Fibroblast of upper back skin (primary cell): ENCODE measurements around the gene PANK2.
"Not testable (repeated sequence)": the region's sequence is repeated elsewhere in the genome, so short reads cannot be mapped to it uniquely, and the experiment has no call there.

Source experiments
- DNase-seq: peaks from one replicate; pipeline ENCODE4 v3.0.0-alpha.2; 2013

The PANK2 gene

DNA sequence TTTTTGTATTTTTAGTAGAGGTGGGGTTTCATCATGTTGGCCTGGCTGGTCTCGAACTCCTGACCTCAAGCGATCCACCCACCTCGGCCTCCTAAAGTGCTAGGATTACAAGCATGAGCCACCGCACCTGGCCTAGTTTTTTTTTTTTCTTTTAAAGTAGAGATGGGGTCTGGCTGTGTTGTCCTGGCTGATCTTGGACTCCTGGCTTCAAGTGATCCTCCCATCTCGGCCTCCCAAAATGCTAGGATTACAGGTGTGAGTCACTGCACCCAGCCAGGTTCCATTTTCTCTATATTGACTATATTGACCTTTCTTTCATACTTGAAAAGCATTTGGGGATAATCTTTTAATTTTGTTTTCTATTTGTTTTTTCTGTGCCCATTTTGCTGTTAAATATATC, 13.3 kb downstream of the PANK2 start:
- no peak for DNase-seq

DNA sequence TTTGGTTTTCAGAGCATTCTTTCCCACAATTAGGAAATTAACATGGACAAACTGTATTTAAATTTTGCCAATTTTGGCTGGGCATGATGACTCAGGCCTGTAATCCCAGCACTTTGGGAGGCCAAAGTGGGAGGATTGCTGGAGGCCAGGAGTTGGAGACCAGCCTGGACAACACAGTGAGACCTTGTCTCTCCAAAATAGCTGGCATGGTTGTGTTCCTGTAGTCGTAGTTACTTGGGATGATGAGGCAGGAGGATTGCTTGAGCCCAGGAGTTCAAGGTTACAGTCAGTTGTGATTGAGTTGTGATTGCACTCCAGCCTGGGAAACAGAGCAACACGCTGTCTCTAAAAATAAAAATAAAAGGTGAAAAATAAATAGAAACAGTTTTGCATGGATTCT, 15.0 kb downstream of the PANK2 start:
- no peak for DNase-seq

DNA sequence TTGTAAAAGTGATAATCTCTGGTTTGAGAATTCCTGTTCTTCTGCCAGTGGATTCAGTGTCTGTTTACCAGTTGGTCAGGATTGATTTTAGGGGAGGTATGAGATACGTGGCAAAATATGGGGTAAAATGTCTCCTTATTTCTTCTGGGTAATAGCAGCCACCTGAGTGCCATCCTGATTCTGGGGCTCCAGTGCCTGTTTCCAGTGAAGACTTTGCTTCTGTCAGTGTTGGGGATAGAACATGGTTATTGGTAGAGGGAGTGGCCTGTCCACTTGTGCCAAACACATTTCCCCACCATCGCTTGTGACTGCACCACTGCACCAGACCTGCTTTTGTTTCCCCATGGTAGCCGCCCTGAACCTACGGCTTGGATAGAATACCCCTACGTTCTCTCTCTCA, 15.7 kb downstream of the PANK2 start:
- no peak for DNase-seq

- not testable (repeated sequence) for DNase-seq
Measured at GRCh38 chr20:3906744-3907721, 17.8 kb downstream of the PANK2 start.

- DNase-seq = no peak
Measured at GRCh38 chr20:3908667-3909066, 19.5 kb downstream of the PANK2 start.

GRCh38 chr20:3909952-3910366, 20.8 kb downstream of the PANK2 start:
- DNase-seq = no peak

DNA sequence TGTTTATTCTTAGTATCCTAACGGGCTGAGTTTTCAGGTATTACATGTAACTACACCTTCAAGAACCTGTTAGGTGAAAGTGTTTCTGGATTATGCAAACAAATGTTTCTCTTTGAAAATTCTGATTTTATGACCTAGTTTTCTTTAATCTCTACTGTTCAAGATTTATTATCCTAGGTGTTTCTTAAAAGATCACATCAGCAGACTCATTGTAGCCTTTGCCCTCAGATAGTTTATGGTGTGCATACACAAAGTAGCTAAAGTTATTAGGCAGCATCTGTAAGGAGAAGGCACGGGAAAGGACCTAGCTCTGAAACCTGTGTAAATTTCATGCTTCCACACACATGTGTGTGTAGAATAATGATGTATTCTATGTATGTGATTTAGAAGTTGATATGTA, 21.7 kb downstream of the PANK2 start:
- DNase-seq = no peak

- DNase-seq = no peak
Measured at GRCh38 chr20:3911956-3912355, 22.8 kb downstream of the PANK2 start.

DNA sequence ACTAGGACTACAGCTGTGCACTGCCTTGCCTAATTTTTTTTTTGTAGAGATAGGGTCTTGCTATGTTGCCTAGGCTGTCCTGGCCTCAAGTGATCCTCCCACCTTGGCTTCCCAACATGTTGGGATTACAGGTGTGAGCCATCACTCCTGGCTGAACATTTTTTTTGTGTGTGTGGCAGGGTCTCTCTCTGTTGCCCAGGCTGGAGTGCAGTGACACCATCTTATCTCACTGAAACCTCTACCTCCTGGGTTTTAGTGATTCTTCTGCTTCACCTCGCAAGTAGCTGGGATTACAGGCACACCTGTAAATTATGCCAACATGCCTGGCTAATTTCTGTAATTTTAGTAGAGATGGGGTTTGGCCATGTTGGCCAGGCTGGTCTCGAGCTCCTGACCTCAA, 25.3 kb downstream of the PANK2 start:
- DNase-seq = no peak

- DNase-seq = no peak
Measured at GRCh38 chr20:3915691-3916090, 26.5 kb downstream of the PANK2 start.

DNA sequence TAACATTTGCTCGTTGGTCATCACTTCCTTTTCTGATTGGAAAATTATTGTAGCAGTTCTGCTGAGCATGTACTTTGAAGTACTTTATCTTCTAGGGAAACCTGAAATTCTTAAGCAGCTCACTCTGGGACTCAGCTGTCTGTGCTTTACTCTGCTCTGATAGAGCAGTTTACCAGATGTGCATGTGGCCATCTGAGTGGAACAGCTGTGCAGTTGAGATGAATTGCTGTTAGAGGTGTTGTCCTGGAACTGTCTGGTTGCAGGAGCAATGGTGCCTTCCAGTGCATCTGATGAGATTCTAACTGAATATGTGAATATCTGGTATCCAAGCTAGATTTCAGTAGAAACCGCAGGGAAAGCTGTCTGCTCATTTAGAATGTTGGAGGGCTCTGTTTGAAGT, 27.2 kb downstream of the PANK2 start:
- no peak for DNase-seq

DNA sequence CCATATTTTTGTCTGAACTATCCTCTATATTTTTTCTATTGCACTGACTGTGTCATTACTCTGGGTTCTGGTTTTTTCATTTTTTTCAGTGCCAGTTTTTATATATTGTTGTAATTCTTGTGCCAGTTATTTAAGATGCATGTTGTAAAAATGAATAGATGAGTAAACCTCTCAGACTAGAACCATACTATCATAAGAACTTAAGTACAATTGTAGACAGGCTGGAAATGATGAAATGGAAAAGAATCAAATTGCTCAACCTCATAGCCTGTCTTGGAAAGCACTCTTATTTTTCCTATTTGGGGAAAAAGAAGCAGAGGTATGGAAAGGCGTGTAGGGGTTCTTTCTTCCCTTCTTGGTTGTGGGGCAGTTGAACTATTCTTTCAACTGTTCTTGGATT, 30.2 kb downstream of the PANK2 start:
- DNase-seq = peak; percentile 58

DNA sequence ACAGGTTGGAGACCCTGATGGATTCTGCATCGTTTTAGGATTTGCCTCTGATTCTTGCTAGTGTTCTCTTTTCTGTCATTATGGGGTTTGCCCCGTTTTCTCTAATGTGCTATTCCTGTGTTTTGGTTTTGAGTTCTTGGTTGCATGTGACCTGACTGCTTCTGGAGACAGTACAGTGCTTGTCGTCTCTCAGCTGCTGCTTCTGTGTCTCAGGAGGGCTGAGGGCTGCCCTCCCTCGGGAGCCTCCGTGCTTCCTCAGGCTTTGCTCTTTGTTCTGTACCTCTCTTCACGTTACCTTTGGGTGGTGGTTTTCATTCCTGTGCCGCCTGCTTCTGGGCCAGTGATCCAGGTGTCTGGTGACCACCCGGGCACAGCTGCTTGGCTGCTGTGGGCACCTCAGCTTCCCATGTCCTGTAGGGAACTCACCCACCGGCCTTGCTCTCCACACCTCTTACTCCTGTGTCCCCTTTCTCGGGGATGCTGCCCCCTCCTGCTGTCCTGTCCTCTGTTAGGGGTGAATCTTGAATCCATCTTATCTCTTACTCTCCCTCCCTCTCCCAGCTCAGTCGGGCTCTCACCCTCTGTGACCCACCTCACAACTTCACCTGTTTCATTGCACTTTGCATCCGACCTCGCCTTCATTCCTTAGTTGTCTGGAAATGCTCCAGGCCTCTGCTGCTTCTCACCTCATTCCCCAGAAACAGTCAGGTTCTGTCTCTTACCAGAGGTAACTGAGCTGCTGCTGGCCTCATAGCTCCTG, 33.2 kb downstream of the PANK2 start:
- DNase-seq = no peak

DNA sequence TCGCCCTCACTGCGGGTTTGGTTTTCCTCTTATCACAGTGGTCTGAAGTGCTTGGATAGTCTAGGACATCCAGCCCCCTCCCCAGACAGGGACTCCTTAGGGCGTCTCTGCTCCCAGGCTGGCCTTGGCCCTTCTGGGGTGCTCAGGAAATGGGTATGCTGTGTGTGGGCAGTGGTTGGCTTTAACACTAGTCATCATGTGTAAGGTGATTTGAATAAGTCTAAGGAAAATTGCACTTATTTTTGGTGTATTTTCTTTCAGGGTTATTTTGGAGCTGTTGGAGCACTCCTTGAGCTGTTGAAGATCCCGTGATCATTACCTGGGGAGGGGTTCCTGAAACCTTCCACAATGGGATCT, 33.8 kb downstream of the PANK2 start:
- DNase-seq = no peak

GRCh38 chr20:3923818-3924217, 34.6 kb downstream of the PANK2 start:
- no peak for DNase-seq

DNA sequence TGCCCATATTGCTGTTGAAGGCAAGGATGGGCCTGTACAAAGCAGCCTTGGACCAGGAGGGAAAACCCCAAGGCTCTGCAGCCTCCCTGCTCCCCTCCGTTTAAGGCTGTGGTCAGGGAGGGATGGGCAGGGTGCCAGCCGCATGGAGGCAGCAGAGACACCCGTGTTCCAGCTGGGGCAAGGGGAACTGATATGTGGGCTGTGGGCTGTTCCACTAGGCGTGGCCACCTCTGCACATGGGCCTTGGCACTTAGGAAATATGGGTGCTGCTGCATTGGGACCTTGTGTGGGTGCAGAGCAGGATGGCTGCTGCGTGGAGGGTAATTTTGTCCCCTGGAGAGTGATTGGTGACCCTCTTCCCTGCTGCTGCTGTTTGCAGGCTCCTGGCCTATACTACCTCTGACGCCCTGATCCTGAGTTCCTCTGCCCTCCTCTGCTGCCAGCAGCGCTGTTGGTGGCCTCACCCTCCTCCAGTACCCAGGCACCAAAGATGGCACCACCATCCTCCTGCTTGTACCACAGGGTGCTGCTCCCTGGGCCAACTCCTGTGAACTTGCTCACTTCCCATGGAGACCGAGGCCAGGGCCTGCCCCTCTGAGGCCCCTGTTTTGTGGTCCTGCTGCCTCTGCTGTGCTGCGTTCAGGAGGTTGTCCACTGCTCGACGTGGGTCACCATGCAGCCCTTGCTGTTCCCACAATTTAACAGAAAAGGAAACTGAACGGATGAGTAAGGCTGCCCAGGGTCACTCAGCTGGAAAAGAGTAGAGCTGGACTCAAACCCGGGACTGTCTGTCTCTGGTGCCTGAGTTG, 35.3 kb downstream of the PANK2 start:
- no peak for DNase-seq

GRCh38 chr20:3925113-3925695, 36.0 kb downstream of the PANK2 start:
- DNase-seq = no peak

- no peak for DNase-seq
Measured at GRCh38 chr20:3925899-3926638, 36.9 kb downstream of the PANK2 start.

DNA sequence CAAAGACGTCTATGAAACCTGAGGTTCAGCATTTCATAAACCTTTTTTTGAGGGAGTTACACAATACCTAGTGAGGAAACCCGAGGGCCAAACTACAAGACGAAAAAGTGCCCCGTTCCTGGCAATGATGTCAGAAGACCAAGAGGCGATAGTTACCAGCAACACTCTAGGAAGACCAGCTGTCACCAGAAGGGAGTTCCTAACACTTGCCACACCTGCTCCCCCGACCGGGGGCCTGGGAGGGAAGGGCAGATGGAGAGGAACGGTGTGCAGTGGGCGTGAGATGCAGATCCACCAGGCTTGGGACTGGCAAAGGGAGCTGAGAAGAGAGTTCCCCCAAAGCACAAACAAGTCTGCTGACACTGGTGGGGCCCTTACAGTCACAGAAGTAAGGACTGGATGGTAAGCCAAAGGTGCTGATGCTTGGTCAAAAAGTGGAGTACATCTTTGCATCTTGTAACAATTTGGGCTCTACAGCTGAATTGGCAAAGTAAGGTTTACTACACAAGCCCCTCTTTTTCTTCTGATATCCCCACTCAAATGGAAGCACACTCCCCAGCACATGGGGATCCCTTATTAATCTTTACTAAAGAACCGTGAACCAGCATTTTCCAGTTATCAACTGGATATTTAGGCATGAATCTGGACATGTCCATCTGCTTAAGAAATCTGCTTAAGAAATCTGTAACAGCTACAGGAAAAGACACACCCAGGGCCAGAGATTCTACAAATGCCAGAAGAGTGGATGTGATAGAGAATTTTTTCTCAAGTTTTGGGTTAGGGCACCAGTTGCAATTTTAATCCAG, 38.5 kb downstream of the PANK2 start:
- no peak for DNase-seq

DNA sequence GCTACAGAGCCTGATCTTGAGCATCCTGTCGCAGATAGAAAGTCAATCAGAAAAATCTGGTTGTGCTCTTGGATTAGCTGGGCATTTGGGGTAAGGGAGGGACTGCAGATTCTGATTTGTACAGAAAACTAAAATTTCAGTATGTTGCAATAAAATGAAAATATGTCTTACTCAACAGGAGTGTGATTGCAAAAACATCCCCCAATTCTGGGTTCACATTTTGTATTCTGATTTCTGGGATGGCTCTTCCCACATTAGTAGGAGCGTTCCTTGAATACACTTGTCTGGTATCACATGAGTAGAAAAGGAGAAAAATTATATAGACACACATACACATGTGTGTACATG, 40.5 kb downstream of the PANK2 start:
- DNase-seq = no peak
